ENCODE results near the gene BRME1.

The BRME1 gene

DNA sequence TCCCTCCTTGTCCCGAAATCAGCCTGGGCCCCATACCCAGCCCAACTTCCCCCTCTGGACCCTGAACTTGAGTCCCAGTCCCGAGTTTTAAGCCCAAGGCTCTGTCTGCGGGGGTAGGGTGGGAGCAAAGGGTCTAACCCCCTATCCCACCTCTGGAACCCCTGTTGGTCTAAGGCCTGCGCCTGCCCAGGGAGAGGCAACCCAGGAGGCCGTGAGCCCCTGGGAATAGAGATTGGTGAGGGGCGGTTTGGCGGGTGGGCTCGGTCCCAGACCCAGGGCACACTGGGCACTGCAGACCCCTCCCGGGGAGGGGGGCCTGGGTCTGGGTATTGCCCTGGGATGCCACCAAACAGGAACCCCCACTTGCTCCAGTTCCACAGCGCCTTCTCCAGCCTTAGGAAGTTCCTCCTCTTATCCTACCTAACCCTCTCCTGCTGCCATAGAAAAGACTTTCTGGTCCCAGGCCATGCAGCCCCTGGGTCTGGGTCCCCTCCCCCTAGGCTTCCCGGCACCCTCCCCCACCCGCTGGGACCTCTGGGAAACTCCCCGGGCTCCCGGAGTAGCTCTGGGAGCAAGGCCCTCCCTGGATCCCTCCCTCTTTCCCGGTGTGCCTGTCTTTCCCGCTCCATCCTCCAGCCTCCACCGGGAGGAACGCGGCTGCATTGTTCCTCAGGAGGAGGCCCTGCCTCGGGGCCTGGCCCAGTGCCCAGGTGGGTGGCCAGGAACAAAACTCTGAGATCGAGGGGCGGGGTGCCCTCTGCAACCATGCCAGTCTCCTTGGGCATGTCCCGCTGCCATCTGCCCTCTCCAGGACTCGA lies 62.6 kb downstream of the BRME1 start:
- peaks cover 51% of the 10 kb centered on the region for H3K4me1 Mint-ChIP-seq (ENCODE audit: low read depth)
- H3K27ac Mint-ChIP-seq = peak overlapping the region; percentile 95
- H3K4me3 Mint-ChIP-seq = peak overlapping the region; percentile 85
- no peak for DNase-seq
- no peaks in the 10 kb centered on the region for H3K9me3 Mint-ChIP-seq
- peaks cover 35% of the 10 kb centered on the region for H3K36me3 Mint-ChIP-seq (ENCODE audit: low read depth)
- H3K27me3 Mint-ChIP-seq = no peaks in the 10 kb centered on the region

DNA sequence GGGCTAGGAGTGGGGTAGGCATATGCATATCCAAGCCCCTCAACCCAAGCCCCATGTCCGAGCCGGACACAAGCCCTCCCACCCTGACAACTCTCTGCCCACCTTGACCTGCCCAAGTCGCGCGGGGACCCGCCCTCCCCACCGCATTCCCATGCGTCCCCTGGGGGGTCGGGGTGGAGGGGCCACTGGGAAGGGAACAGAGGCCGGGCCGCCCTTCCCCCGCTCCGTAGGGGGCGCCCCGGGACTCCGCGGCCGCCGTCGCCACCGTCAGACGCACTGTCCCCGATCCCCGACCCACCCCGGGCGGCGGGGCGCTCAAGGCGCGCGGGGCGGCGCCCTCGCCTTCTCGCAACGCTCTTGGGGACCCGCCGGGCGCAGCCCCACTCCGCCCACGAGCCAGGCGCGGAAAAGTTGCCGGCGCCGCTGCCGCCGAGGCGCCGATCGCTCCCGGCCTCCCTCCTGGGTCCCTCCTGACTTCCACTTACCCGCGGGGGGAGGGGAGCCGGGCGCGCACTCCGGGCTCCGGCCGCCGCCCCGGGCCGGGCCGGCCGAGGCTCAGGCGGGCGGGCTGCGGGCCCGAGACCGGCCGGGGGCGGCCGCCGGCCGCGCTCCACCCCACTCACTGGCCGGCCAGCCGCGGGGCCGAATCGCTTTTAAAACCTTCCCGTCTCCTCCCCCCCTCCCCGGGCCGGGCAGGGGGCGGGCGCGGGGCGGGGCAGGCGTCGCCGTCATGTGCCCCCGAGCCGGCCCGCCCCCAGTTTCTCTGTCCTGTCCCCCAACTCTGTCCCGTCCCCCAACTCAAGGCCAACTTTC lies 63.4 kb downstream of the BRME1 start:
- peak; percentile 79 for DNase-seq
- H3K36me3 Mint-ChIP-seq (ENCODE audit: low read depth) = peaks cover 43% of the 10 kb centered on the region
- H3K4me1 Mint-ChIP-seq (ENCODE audit: low read depth) = peaks cover 55% of the 10 kb centered on the region
- no peaks in the 10 kb centered on the region for H3K9me3 Mint-ChIP-seq
- H3K27me3 Mint-ChIP-seq = no peaks in the 10 kb centered on the region
- peak overlapping the region; percentile 95 for H3K4me3 Mint-ChIP-seq
- peak overlapping the region; percentile 98 for H3K27ac Mint-ChIP-seq

DNA sequence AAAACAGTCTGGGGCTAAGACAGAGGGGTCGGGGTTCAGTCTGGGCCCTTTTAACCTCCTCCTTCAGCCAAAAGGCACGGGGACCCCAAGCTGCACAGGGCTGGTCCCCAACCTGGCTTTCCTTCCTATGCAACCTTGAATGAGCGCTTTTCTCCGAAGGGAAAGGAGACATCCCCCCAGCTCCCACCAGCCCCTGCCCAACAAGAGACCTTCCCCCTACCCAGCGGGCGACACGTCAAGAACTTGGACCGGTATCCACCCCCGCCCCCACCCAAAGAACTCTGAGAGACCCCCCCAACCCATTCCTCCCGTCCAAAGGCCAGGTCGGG lies 64.0 kb downstream of the BRME1 start:
- H3K4me3 Mint-ChIP-seq = peak overlapping the region; percentile 95
- H3K4me1 Mint-ChIP-seq (ENCODE audit: low read depth) = peaks cover 60% of the 10 kb centered on the region
- no peak for DNase-seq
- no peaks in the 10 kb centered on the region for H3K9me3 Mint-ChIP-seq
- peaks cover 48% of the 10 kb centered on the region for H3K36me3 Mint-ChIP-seq (ENCODE audit: low read depth)
- no peaks in the 10 kb centered on the region for H3K27me3 Mint-ChIP-seq
- peak overlapping the region; percentile 98 for H3K27ac Mint-ChIP-seq

DNA sequence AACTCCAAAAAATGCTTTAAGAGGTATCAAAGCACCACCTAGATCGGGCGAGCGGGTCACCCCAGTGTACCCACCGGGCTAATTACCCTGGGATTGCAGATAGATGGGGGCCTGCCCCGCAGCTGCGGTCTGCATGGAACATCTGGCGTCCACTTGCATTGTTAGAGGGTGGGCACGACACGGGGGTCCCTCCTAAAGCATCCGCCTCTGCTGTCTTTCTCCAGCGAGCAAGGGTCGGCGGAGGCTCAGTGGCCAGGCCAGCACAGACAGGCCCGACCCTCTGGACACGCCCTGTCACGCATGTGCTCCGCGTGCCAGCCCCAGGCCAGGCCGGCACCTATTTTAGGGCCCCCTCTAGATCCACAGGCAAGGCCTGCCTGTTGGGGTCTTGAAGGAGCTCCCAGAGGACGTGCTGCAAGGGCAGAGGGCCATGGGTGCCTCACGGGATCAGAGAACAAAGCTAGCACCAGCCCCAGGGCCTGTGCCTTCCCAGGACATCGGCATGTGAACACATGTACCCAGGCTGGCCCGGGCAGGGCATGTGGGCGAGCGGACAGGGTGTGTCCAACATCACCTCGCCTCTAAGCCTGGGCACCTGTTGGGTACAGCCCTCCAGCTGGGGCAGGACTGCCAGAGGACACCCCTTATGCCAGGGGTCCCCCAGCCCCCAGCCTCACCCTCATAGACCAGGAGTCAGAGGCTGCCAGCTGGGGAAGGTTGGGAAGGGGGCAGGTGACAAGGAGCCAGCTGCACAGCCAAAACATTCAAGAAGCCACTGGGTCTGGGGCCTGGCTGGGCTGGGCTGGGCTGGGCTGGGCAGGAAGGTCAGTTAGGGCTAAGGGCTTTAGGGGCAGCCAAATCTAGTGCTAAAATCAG lies 64.6 kb downstream of the BRME1 start:
- Mint-ChIP-seq H3K27ac (peak overlapping the region; percentile 98), H3K9me3 (no peaks in the 10 kb centered on the region), H3K36me3 (ENCODE audit: low read depth) (peaks cover 54% of the 10 kb centered on the region), H3K4me3 (peak overlapping the region; percentile 95), H3K4me1 (ENCODE audit: low read depth) (peaks cover 60% of the 10 kb centered on the region), H3K27me3 (no peaks in the 10 kb centered on the region)
- DNase-seq = peak; percentile 68

DNA sequence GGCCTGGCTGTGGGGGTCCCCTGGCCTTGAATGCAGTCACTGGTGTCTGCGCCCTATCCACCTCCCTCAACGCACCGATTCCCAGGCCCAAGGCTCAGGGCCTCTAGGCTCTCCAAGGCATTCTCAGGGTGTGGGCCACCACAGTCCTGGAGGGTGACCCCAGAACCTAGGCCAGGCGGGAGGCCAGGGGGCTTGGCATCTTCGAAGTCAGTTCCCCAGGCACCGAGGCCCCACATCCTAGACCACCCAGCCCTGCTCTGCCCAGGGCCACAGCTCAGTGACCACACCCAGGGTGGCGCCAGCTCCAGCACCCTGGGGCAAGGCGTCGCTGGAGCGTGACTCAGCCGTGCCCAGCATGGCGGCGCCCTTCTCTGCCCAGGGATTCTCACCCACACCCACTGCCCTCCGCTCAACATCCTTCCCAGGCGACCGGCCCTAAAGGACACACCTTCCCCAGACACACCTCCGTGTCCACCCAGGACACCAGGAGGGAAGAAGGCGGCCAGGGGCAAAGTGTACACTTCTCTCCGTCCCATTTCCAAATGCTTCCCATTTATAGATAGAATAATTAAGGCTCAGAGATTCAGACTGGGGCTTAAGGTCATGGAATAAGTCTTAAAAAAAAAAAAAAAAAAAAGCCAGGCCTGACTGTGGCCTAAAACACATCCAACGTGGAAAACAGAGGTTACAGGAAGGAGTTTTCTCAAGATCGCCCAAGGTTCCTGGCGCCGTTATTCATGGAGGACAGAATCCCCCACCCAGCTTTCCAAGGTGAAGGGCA lies 65.4 kb downstream of the BRME1 start:
- peaks cover 62% of the 10 kb centered on the region for H3K36me3 Mint-ChIP-seq (ENCODE audit: low read depth)
- DNase-seq = peak; percentile 68
- no peaks in the 10 kb centered on the region for H3K9me3 Mint-ChIP-seq
- peaks cover 60% of the 10 kb centered on the region for H3K4me1 Mint-ChIP-seq (ENCODE audit: low read depth)
- H3K4me3 Mint-ChIP-seq = peak overlapping the region; percentile 95
- no peaks in the 10 kb centered on the region for H3K27me3 Mint-ChIP-seq
- peak overlapping the region; percentile 98 for H3K27ac Mint-ChIP-seq

DNA sequence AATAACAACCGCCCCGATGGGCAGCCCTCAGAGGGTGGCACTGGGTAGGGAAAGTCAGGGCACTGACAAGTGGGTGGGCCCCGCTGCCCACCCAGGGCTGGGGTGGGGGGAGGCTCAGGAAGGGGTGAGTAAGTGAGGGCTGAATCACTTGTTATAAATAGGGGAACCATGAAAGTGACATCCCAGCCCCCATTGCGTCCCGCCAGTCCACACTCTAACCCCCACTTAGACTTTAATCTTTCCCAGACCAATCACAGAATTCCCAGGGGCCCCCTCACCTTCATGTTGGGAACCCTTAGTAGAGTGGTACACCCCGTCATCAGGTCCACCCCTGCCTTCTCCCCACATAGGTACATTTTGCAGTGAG lies 66.0 kb downstream of the BRME1 start:
- no peaks in the 10 kb centered on the region for H3K9me3 Mint-ChIP-seq
- peaks cover 61% of the 10 kb centered on the region for H3K4me1 Mint-ChIP-seq (ENCODE audit: low read depth)
- DNase-seq = no peak
- H3K36me3 Mint-ChIP-seq (ENCODE audit: low read depth) = peaks cover 68% of the 10 kb centered on the region
- H3K27me3 Mint-ChIP-seq = no peaks in the 10 kb centered on the region
- peak overlapping the region; percentile 95 for H3K4me3 Mint-ChIP-seq
- peak overlapping the region; percentile 98 for H3K27ac Mint-ChIP-seq

DNA sequence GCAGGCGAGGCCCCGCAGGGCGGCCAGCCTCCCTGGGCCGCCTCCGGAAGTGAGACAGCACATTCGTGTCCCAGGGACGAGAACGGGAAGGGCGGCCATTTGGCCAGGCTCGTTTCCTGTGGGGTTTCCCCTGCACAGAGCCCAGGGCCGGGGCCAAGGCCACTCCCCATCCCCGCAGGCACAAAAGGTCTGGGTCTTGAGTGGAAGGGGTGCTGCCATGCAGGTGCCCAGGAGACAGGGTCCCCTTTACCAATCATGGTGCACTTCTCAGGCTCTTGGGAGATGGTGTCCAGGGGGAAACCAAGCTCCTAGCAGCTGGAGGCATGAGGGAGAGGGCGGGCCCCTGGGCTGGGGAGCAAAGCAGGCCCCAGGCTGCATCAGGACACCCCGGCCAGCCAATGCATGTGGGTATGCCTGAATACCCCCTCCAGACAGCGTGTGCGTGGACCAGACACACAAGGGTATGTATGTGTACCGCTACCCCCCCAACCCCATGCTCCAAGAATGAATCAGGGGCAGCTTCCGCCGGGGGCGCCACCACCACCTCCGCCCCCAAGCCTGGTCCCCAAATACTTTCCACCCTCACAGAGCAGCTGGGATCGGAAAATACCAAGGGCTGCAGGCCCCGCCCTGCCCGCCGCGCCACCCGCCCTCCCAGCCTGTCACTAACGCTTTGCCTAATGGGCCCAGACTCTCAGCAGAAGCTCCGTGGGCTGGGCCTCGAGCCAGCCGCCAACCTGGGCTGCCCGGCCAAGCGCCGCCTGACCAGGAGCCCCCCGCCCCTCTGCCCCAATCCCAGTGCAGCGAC lies 66.6 kb downstream of the BRME1 start:
- H3K4me3 Mint-ChIP-seq = peak overlapping the region; percentile 95
- peak overlapping the region; percentile 98 for H3K27ac Mint-ChIP-seq
- no peaks in the 10 kb centered on the region for H3K9me3 Mint-ChIP-seq
- no peaks in the 10 kb centered on the region for H3K27me3 Mint-ChIP-seq
- H3K36me3 Mint-ChIP-seq (ENCODE audit: low read depth) = peaks cover 74% of the 10 kb centered on the region
- H3K4me1 Mint-ChIP-seq (ENCODE audit: low read depth) = peaks cover 59% of the 10 kb centered on the region
- peak; percentile 91 for DNase-seq

DNA sequence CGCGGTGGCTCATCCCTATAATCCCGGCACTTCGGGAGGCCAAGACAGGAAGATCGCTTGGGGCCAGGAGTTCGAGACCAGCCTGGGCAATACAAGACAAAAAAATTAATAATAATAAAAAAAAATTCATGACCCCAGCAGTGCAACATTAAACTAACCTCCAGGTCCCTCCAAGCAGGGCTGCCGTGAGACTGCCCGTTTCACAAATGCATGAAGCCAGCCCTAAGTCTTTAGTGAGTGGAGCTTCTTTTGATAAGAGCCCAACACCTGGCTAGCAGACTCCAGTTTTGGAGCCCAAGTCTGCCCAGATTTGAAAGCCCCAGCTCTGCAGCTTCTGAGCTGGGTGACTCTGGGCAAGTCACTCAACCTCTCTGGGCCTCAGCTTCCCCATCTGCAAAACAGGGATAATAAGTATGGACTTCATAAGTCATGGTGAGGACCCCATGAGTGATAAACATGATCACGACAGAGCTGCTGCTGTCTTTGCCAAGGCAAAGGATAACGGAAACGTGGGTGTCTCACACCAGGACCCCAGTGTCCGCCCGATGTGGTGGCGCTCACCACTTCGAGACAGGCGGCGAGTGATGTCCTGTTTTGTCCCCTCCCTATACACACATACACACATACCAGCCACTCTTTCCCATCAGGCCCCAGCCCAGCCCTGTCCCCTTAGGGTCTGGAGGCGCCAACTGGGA lies 67.3 kb downstream of the BRME1 start:
- H3K27me3 Mint-ChIP-seq = no peaks in the 10 kb centered on the region
- peaks cover 58% of the 10 kb centered on the region for H3K4me1 Mint-ChIP-seq (ENCODE audit: low read depth)
- peak overlapping the region; percentile 95 for H3K4me3 Mint-ChIP-seq
- peak overlapping the region; percentile 98 for H3K27ac Mint-ChIP-seq
- DNase-seq = no peak
- no peaks in the 10 kb centered on the region for H3K9me3 Mint-ChIP-seq
- H3K36me3 Mint-ChIP-seq (ENCODE audit: low read depth) = peaks cover 79% of the 10 kb centered on the region

DNA sequence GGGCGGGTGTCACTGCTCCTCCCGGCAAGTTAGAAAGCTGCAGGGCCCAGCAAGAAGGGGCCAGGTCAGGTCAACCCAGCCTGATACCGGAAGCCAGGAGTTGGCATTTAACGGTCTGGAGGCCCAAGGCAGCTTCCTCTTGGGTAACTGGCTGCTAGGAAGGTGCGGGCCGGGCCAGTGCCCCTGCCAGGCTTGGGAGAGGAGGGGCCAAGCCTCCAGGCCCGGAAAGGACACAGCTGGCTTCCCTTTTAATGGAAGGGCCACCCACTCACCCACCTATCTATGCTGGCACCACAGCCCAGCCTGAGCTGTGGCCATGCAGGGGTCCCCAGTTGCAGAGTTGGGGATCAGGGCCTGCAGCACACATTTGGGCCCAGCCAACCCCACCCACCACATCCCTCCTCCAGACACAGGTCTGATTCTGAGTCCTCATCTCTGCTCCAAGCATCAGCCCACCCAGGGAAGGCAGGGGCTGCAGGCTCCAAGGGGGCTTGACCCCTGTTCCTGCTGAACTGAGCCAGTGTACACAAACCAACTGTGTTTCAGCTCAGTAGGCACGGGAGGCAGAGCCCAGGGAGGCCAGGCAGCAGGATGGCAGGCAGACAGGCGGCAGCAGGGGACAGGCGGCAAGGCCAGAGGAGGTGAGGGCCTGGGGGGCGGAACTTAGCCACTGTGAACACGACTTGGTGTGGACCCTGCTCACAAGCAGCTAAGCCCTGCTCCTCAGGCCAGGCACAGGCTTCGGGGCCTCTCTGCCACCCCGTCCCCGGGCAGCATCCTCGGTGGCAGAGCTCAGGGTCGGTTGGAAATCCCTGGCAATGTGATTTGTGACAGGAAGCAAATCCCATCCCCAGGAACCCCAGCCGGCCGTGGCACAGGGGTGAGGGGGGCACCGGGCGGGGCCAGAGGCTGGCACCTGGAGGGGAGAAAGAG lies 69.9 kb downstream of the BRME1 start:
- Mint-ChIP-seq H3K27me3 (no peaks in the 10 kb centered on the region), H3K27ac (peak overlapping the region; percentile 98), H3K36me3 (ENCODE audit: low read depth) (peaks cover 79% of the 10 kb centered on the region), H3K4me3 (peak overlapping the region; percentile 95), H3K9me3 (no peaks in the 10 kb centered on the region), H3K4me1 (ENCODE audit: low read depth) (peaks cover 60% of the 10 kb centered on the region)
- no peak for DNase-seq

DNA sequence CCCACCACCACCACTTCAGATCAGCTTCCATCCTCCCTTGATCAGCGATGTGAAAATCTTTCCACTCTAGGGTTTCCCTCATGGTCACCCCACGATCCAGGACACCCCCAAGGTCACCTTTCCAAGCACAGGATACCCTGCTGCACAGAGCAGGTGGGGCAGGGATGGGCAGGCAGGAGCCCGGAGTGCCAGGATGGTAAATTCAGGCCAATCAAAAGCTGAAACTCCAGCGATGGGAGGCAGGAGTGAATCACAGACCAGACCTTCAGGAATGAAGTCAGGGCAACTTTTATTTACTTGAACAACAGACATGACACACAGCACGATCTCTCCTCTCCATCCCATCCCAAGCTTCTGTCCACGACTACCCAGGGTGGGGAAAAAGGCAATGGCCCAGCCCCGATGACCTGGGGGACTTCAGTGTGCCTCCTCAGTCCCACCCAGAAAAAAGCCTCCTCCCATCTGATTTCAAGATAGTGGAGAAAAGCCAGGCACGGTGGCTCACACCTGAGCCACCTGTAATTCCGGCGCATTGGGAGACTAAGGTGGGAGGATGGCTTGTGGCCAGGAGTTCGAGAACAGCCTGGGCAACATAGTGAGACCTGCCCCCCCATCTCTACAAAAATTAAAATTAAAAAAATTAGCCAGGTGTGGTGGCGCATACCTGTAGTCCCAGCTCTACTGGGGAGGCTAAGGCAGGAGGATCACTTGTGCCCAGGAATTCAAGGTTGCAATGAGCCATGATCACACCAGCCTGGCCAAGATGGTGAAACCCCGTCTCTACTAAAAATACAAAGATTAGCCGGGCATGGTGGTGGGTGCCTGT lies 71.5 kb downstream of the BRME1 start:
- Mint-ChIP-seq H3K36me3 (ENCODE audit: low read depth) (peaks cover 74% of the 10 kb centered on the region), H3K27ac (peak overlapping the region; percentile 89), H3K4me1 (ENCODE audit: low read depth) (peaks cover 52% of the 10 kb centered on the region), H3K27me3 (no peaks in the 10 kb centered on the region), H3K4me3 (peak overlapping the region; percentile 44), H3K9me3 (no peaks in the 10 kb centered on the region)
- DNase-seq = peak; percentile 42
